GM21825 (cell line): ENCODE results near the gene SNX5.
"Not testable (repeated sequence)": the region's sequence is repeated elsewhere in the genome, so short reads cannot be mapped to it uniquely, and the experiment has no call there.

Source experiments
- ATAC-seq: cut with Tn5 transposase; IDR thresholded peaks from one replicate; pipeline ENCODE4 v1.9.1; 2021; ENCODE audit warnings: mild to moderate bottlenecking, moderate library complexity; ENCODE audit not compliant: unreplicated experiment

SNX5 gene

GRCh38 chr20:17960927-17961586 is 7.5 kb downstream of the SNX5 start:
- ATAC-seq = no peak

- not testable (repeated sequence) for ATAC-seq
These were observed 8.2 kb downstream of the SNX5 start for GRCh38 chr20:17960400-17960885.

- no peak for ATAC-seq
These were observed 9.4 kb downstream of the SNX5 start for GRCh38 chr20:17959257-17959627.

DNA sequence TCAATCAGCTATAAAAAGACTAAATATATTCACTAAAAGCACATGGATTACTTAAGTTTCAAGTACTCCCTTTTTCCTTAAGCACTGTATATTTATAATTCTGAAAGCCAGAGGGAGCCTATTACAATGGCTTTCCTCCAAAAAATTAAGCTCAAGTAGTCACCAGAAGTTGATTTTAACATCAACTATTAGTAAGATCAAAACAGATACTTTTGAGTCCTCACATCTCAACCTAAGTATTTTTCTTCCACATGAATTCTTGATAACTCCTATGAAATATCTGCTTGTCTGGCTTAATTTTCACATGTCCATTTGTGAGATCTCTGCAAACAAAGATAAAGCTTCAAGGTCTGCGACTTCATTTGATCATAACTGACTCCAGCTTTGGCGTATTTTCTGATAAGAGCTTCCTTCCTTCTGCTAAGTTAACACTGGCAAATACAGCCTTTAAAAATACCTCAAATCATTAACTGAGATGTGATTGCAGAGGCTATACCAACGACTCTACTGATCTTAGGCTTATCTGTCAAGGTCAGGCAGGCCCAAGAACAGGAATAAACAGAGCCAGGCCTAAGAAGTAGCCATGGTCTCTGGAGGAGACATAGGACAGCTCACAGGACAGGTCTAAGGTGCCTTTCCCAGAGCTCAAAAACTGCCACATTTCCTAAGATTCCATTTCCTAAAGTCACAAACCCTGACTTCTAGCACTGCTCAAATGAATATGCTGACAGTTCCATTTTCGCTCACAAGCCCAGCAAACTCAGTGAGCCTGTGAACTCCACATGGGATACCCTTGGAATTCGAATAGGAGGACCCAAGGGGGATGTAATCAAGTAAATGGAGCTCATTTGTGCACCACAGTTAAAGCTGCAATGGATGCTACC is 10.0 kb downstream of the SNX5 start:
- no peak for ATAC-seq

GRCh38 chr20:17957505-17958363 is 10.9 kb downstream of the SNX5 start:
- no peak for ATAC-seq

- ATAC-seq = no peak
These were observed 12.4 kb downstream of the SNX5 start for GRCh38 chr20:17956099-17956685.

DNA sequence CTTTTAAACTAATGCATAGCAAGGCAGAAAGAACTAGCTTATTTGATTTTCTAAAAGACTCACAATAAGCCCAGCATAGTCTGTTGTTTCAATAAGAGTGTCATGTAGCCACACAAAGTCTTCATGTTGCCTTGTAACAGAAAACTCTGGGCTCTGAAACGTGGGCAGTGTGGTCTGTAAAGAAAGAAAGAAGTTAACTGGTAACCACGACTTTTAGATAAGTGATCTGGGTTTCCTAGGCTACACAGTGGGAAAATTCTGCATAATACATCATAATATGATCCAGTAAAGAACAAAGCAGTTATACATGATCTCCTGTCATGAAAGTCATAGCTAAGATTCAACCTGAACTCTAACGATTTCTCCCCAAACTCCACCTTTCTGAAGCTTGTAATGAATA is 13.3 kb downstream of the SNX5 start:
- no peak for ATAC-seq

DNA sequence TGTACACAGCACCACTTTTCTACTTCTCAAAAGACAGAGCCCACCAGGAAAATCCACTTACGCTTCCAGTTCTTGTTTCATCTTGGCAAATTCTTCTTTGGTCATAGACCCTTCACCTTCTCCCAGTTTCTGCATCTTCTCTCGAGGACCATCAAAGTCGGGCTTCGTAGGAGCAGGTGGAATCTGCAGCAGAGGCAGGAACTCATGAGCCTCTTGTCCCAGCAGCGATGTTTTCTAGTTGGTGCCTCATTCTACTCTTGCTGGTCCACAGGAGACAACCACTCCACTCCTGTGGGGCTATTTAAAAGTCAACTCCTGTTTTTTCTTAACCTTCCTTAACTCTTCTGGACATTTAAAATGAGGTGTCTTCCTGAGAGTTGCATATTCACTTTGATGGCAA is 14.7 kb downstream of the SNX5 start:
- no peak for ATAC-seq

DNA sequence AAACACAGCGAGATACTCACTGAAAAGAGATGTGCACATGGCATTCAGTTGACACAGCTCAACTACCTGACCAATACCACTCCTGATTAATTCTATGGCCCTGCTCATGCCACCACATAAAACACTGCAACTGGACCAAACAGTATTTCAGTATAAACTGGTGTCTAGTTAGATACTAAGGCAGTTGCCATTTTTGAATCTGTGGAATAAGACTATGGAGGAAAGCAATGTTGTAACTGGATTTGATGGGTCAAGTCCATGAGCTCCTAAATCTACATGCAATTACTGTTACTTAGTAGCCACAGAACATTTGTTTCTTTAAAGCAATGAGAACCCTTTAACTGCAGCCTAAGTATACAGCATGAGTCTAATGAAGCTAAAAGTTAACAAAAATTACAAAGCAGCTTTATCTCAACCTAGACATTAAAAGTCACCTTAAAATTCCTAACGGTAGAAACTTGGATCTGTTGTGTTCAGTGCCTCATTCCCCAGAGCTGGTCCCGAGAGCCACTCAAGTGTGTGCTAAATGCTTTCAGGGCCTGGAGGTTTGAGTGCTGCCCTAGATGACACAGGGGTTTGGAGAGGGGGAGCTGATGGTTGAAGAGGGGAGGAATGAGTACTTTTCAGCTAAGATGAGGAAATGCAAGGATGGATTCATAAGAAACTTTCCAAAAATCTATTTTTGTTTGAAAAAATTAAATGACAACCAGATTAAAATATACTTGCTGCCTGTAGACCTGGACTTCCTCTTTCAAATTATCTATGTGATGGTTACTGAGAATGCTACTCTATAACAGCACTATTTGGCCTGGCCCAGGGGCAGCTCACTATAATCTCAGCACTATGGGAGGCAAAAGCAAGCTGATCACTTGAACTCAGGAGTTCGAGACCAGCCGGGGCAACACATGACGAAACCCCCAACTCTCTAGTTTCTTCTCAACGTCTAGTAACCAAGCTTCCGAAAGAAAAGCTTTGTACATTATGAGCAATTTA is 15.6 kb downstream of the SNX5 start:
- no peak for ATAC-seq

GRCh38 chr20:17951323-17951722 is 17.3 kb downstream of the SNX5 start:
- no peak for ATAC-seq

- ATAC-seq = no peak
These were observed 17.9 kb downstream of the SNX5 start for GRCh38 chr20:17950670-17951069.

DNA sequence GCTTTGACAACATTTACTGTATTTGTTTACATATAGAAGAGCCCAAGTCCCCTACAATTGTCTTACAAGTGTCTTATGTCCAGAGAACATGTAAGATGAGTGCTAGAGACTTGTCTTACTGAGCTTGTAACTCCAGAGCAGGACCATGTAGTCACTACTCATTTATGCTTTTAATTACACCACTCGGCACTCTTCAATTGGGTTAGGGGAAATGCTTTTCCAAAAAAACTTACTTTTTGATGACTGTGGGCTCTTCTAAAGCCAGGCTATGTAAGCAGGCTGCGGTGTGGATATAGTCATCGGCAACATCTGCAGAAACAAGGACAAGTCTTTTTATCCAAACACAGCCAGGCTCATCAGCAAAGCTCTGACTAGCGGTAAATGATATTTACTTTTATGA is 18.7 kb downstream of the SNX5 start:
- no peak for ATAC-seq

DNA sequence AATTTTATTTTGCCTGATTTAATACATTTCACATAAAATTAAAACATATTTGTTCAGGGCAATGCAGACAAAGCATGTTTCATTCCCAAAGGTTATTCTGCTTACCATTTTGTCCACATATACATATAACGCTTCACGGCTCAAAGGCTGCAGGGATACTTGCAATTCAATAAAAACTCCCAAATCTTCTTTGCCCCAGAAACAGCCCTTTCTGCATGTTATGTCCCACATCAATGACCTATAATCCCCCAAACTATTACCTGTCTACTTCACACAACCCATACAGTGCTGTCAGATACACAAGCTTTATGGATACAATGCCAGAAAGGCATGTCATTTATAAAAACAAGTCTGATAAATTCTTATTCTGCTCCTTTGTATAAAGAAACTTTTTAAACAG is 20.2 kb downstream of the SNX5 start:
- ATAC-seq = no peak

DNA sequence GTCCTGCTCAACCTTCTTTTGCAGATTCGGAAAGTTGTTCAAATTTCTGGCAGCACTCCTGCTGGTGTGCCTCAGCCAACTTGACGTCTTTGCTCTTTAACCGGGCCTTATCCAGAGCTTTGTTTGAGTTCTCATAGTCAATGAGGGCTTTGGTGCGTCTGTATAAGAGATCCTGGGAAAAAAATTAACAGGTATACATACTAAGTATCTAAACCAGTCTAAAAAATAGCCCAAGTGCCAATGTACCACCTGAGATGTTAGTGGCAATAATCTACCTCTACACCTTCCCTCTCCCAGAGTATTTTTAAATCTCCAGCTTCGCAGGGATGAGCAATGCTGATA is 21.1 kb downstream of the SNX5 start:
- ATAC-seq = no peak

GRCh38 chr20:17946572-17947473 is 21.8 kb downstream of the SNX5 start:
- no peak for ATAC-seq

DNA sequence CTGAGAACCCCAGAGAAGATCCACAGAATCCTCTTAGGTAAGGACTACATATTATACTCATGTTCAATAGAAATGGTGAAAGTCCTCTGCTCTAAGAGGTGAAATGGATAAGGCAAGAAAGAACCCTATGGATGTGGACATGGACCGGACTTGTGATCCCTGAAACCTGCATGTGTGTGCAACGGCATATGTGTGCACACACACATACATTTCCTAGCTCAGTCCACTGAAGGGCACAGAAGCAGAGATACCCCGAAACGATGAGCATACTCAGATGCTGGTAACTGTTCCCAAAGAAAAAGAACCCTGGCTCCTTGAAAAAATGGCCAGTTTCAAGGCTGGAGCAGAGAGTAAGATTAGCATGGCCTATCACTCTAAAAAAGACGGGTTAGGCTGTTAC is 22.6 kb downstream of the SNX5 start:
- no peak for ATAC-seq

GRCh38 chr20:17944854-17945474 is 23.6 kb downstream of the SNX5 start:
- no peak for ATAC-seq

GRCh38 chr20:17943343-17943742 is 25.3 kb downstream of the SNX5 start:
- ATAC-seq = peak; percentile 56
